H1 (cell line): Measurements from ENCODE around the gene EXOSC7. TPM values are rescaled to one million over a fixed set of nuclear protein-coding genes. Genes with fewer than 3 reads are reported as not detected.

Source experiments
- BCL11A ChIP-seq, 2 experiments: IDR thresholded peaks; one replicate each; pipeline ENCODE4 v1.6.1; 2011; ENCODE audit warnings: low read depth in 2 of 2, low read length in 2 of 2, mild to moderate bottlenecking in 2 of 2
- CBX5 ChIP-seq: fragments of 300-800, 300-1000 bp; sonication (generic); IDR thresholded peaks from 2 replicates; pipeline ENCODE4 v1.7.1; 2016; ENCODE audit warnings: antibody characterized with exemption, low read length, low read depth
- NRF1 ChIP-seq: IDR thresholded peaks from 2 replicates; pipeline ENCODE4 v1.6.1; 2011; ENCODE audit warnings: mild to moderate bottlenecking, low read depth, low read length, improper control_type of control experiment
- SIRT6 ChIP-seq: IDR thresholded peaks from one replicate; pipeline ENCODE4 v1.7.1; 2012; ENCODE audit warnings: low read length, inconsistent platforms
- SP1 ChIP-seq: IDR thresholded peaks from 2 replicates; pipeline ENCODE4 v1.6.1; 2011; ENCODE audit warnings: low read depth, low read length
- SP2 ChIP-seq: IDR thresholded peaks from 2 replicates; pipeline ENCODE4 v1.6.1; 2012; ENCODE audit warnings: mild to moderate bottlenecking, low read length, inconsistent platforms
- TCF12 ChIP-seq: IDR thresholded peaks from 2 replicates; pipeline ENCODE4 v1.6.1; 2011; ENCODE audit warnings: low read depth, mild to moderate bottlenecking, low read length
- polyA plus RNA-seq, 7 experiments: library from polyadenylated mRNA; depleted of rRNA in 3 of 7; stranded (reverse) in 5 of 7; unstranded in 2 of 7; fragments of >200 nt in 5 of 7; fragments of 200-250 nt in 2 of 7; gene quantifications; 1 replicate in 5 of 7; 2 replicates in 1 of 7; 4 replicates in 1 of 7; pipeline versions ENCODE4 v1.2.1 to v1.2.3, GENCODE V29; 2011 to 2013; ENCODE audit warnings: missing spikeins in 2 of 7, mixed read lengths in 2 of 7
- total RNA-seq: library from RNA; stranded (reverse); fragmentation: NEBNext Ultra II Directional; extraction: Animal tissue kit (Norgen Biotek cat#: 25700); gene quantifications from 2 replicates; pipeline ENCODE4 v1.2.1, GENCODE V29; 2021
- TF ChIP-seq, protein P1 (sequence below): fragments of 300-600 bp; sonication (generic); IDR thresholded peaks from 2 replicates; pipeline ENCODE4 v1.7.1; 2012; ENCODE audit warnings: low read length, moderate library complexity, mild to moderate bottlenecking, inconsistent platforms; ENCODE audit not compliant: insufficient replicate concordance

EXOSC7 gene
- total and polyA plus RNA-seq, 2 of the 8 experiments (the other 6 are each of a cell fraction or from before 2014, with no cell fraction given): 92.7 to 94.5 TPM

DNA sequence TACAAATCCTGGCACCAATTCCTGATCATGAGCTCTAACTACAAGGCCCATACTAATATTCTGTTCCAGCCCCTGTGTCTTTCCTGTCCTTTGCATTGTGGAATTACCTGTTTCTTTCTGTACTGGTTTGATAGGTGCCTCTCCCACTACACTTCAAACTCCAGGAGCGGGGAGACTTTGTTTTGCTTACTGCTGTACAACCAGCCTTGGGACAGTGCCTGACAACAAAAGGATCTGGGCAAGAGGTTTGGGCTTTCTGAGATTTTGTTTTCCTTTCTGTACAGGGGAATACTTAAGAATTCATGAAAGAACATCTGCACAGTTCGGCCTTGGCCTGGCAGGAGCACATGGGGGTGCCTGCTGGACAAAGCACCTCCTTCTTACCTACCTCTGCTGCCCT, 45.1 kb upstream of the EXOSC7 start (continued):
- TF ChIP-seq, protein P1, sequence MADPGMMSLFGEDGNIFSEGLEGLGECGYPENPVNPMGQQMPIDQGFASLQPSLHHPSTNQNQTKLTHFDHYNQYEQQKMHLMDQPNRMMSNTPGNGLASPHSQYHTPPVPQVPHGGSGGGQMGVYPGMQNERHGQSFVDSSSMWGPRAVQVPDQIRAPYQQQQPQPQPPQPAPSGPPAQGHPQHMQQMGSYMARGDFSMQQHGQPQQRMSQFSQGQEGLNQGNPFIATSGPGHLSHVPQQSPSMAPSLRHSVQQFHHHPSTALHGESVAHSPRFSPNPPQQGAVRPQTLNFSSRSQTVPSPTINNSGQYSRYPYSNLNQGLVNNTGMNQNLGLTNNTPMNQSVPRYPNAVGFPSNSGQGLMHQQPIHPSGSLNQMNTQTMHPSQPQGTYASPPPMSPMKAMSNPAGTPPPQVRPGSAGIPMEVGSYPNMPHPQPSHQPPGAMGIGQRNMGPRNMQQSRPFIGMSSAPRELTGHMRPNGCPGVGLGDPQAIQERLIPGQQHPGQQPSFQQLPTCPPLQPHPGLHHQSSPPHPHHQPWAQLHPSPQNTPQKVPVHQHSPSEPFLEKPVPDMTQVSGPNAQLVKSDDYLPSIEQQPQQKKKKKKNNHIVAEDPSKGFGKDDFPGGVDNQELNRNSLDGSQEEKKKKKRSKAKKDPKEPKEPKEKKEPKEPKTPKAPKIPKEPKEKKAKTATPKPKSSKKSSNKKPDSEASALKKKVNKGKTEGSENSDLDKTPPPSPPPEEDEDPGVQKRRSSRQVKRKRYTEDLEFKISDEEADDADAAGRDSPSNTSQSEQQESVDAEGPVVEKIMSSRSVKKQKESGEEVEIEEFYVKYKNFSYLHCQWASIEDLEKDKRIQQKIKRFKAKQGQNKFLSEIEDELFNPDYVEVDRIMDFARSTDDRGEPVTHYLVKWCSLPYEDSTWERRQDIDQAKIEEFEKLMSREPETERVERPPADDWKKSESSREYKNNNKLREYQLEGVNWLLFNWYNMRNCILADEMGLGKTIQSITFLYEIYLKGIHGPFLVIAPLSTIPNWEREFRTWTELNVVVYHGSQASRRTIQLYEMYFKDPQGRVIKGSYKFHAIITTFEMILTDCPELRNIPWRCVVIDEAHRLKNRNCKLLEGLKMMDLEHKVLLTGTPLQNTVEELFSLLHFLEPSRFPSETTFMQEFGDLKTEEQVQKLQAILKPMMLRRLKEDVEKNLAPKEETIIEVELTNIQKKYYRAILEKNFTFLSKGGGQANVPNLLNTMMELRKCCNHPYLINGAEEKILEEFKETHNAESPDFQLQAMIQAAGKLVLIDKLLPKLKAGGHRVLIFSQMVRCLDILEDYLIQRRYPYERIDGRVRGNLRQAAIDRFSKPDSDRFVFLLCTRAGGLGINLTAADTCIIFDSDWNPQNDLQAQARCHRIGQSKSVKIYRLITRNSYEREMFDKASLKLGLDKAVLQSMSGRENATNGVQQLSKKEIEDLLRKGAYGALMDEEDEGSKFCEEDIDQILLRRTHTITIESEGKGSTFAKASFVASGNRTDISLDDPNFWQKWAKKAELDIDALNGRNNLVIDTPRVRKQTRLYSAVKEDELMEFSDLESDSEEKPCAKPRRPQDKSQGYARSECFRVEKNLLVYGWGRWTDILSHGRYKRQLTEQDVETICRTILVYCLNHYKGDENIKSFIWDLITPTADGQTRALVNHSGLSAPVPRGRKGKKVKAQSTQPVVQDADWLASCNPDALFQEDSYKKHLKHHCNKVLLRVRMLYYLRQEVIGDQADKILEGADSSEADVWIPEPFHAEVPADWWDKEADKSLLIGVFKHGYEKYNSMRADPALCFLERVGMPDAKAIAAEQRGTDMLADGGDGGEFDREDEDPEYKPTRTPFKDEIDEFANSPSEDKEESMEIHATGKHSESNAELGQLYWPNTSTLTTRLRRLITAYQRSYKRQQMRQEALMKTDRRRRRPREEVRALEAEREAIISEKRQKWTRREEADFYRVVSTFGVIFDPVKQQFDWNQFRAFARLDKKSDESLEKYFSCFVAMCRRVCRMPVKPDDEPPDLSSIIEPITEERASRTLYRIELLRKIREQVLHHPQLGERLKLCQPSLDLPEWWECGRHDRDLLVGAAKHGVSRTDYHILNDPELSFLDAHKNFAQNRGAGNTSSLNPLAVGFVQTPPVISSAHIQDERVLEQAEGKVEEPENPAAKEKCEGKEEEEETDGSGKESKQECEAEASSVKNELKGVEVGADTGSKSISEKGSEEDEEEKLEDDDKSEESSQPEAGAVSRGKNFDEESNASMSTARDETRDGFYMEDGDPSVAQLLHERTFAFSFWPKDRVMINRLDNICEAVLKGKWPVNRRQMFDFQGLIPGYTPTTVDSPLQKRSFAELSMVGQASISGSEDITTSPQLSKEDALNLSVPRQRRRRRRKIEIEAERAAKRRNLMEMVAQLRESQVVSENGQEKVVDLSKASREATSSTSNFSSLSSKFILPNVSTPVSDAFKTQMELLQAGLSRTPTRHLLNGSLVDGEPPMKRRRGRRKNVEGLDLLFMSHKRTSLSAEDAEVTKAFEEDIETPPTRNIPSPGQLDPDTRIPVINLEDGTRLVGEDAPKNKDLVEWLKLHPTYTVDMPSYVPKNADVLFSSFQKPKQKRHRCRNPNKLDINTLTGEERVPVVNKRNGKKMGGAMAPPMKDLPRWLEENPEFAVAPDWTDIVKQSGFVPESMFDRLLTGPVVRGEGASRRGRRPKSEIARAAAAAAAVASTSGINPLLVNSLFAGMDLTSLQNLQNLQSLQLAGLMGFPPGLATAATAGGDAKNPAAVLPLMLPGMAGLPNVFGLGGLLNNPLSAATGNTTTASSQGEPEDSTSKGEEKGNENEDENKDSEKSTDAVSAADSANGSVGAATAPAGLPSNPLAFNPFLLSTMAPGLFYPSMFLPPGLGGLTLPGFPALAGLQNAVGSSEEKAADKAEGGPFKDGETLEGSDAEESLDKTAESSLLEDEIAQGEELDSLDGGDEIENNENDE: no peak
- TF ChIP-seq BCL11A (IDR thresholded peaks at IDR 0.05; ENCODE audit: low read depth in 2 of 2, low read length in 2 of 2) (no peak), SIRT6 (no peak), SP2 (no peak), CBX5 (no peak), NRF1 (no peak), TCF12 (no peak), SP1 (no peak)
